HEK293 (cell line): ENCODE measurements around the gene MRO.

ENCODE experiments used
- ZNF391 ChIP-seq: fragments of 450-650 bp; formaldehyde crosslinking; IDR thresholded peaks from 2 replicates; pipeline ENCODE4 v1.5.1; 2016; ENCODE audit warnings: low read depth, missing biosample characterization, missing genetic modification characterization, borderline replicate concordance
- TF ChIP-seq, protein P1 (sequence below): fragments of 450-650 bp; formaldehyde crosslinking; IDR thresholded peaks from 2 replicates; pipeline ENCODE4 v1.5.1; 2016; ENCODE audit warnings: missing biosample characterization, missing genetic modification characterization

DNA sequence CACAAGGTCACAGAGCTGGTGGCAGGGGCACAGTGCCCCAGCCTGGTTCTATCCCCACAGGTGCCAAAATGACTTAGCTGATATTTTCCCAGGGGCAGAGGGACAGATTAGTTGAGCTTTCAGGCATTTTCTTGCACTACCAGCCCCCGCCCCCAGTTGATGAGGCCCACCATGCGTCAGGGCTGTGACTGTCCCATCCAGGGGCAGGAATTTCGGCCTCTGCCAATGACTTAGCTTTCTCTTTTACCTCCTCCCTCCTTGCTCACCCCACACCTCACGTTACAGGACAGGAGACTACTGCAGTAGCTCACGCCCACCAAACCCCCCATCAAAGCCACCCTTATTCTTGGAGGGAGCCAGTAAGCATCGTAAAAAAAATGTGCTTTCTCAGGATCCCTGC, 31.5 kb downstream of the MRO start:
- TF ChIP-seq, protein P1, sequence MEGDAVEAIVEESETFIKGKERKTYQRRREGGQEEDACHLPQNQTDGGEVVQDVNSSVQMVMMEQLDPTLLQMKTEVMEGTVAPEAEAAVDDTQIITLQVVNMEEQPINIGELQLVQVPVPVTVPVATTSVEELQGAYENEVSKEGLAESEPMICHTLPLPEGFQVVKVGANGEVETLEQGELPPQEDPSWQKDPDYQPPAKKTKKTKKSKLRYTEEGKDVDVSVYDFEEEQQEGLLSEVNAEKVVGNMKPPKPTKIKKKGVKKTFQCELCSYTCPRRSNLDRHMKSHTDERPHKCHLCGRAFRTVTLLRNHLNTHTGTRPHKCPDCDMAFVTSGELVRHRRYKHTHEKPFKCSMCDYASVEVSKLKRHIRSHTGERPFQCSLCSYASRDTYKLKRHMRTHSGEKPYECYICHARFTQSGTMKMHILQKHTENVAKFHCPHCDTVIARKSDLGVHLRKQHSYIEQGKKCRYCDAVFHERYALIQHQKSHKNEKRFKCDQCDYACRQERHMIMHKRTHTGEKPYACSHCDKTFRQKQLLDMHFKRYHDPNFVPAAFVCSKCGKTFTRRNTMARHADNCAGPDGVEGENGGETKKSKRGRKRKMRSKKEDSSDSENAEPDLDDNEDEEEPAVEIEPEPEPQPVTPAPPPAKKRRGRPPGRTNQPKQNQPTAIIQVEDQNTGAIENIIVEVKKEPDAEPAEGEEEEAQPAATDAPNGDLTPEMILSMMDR (tag by site-specific recombination), result no peak
- TF ChIP-seq ZNF391 (tag by site-specific recombination), result no peak
